IPS DF 19.7 (cell line): ENCODE measurements around the gene C16orf95.
A peak's percentile ranks its signal among the peaks of the same experiment; 100 is the strongest.
"Not testable (repeated sequence)": the region's sequence is repeated elsewhere in the genome, so short reads cannot be mapped to it uniquely, and the experiment has no call there.

Source experiments
- DNase-seq: peaks from one replicate; pipeline ENCODE4 v3.0.0-alpha.2; 2013; ENCODE audit warnings: low read depth, low spot score

Gene C16orf95, protein sequence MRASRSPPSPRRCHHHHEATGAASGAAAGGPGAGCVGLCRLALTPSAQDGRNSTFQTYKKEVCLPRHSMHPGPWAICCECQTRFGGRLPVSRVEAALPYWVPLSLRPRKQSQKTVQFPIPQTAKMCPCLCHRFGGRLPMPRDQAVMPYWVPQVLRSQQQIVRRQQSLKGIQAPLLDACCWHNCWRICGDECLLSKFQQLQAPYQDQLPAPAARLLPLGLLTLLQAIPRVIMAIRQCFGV

DNA sequence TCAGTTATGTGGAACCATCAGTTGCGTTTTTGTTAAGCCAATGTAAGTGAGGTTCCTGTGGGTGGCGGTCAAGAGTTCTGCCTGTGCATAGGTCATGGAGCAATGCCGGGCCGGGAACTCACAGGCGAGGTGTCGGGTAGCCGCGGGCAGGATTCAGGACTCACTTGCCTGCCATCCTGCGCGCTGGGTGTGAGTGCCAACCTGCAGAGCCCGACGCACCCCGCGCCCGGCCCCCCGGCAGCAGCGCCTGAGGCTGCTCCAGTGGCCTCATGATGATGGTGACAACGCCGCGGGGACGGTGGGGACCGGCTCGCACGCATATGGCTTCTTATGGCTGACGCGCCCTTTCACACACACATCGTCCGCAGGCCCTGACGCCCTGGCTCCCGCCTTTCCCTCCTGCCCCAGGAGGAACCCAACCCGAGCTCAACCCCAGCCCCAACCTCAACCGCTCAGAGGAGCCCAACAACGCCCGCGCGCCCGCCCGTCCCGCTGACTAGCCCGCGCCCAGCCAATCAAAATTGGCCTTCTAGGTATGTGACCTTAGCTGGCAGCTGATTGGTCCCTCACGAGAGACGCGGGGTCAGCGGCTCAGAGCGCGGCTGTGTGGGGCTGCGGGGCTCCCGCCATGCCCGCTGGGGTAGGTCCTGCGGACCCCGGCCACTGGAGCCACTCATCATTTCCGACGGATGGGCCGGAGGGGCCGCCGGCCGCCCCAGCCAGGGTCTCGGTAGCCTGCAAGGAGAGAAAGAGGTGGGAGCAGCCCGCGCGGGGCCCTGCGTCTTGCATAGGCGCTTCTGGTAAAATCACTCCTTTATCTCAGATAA is at the start of gene C16orf95:
Gene C16orf95 (minus strand): TSS at position 470 of the 827 bp plus-strand sequence. CDS start 150 bp downstream, at position 320.
- peak; percentile 65 for DNase-seq

DNA sequence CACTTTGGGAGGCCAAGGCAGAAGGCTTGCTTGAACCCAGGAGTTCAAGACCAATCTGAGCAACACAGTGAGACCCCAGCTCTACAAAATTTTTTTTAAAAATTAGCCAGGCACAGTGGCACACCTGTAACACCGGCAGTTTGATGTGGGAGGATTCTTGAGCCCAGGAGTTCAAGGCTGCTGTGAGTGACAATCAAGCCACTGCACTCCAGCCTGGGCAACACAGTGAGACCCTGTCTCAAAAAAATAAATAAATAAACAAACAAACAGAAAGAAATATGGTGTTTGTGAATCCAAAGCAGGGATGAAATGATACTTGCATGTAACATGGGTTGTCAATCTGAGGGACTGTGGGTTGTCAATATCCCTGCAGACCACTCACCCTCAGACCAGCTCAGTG is 49.7 kb upstream of the C16orf95 start:
- DNase-seq: no peak

DNA sequence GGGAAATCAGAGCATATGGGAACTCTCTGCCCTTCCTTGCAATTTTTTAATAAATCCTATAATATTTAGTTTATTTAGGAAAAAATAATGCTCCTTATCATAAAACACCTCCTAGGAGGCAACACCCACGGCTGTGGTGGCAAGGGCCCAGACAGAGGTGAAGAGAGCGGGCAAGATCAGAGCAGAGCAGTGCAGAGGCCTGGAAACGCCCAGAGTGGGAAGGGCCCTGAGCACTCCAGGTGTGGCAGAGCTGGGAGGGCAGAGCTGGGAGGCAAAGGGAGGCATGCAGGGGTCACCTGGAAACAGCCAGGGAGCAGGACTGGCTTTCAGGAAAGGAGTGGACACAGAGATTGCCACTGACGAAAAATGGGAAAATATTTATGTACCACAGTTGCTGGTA is 49.1 kb upstream of the C16orf95 start:
- DNase-seq: no peak

DNA sequence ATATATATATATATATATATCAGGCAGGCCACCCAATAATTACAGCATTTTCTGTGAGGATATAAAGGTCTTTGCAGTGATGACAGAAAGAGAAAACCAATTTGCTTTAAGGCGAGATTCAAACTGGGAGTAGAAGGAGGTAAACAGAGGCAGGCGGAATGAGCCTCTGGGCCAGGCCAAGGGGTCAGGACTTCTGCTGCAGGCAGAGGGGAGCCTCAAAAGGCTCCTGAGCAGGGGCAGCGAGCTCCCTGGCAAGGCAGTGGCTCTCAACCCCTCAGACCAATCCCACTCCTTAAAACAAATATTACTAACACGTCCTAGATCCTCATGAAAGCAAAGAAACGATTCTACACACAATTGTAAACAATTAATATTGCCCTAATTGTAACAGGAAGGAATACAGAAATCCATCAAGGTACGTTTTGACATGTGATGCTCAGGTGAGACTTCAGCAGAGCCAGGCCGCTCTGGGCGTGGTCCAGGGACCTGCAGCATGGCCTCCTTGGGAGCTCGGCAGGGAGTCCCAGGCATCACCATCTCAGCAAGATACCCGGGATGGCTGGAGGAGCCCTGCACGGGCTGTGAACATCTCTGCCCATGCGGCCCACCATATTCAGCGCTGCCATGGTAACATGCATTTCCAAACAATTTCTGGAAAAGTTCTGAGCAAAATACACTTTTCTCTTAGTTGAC is 48.0 kb upstream of the C16orf95 start:
- DNase-seq: no peak

DNA sequence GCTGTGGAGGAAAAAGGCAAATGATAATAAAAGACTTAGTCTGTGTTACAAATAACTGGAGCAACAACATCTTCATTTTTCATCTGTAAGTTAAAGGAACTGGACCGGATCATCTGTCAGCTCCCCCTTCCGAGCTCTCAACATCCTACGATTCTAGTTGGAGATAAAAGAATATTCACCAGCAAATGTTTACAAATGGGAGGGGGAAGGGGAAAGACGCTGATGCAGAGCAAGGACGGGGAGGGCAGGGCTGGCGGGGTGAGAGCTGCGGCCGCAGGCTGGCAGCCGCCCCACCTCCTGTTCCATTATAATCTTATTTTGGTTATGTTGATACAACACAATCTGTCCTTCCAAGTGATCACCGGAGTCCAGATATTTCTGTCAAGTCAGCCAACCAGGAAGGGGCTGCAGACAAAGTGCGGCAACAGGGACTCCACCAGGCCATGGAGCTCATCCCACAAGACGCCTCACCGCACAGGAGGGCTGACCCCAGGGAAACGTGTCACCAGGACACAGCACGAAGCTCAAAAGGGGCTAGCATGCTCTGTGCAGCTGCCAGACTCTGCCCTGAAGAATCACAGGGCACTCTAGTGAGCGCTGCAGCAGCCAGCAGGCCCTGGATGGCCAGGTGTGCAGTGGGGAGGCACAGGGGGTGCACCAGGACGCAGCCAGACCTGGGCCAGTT is 46.7 kb upstream of the C16orf95 start:
- no peak for DNase-seq

DNA sequence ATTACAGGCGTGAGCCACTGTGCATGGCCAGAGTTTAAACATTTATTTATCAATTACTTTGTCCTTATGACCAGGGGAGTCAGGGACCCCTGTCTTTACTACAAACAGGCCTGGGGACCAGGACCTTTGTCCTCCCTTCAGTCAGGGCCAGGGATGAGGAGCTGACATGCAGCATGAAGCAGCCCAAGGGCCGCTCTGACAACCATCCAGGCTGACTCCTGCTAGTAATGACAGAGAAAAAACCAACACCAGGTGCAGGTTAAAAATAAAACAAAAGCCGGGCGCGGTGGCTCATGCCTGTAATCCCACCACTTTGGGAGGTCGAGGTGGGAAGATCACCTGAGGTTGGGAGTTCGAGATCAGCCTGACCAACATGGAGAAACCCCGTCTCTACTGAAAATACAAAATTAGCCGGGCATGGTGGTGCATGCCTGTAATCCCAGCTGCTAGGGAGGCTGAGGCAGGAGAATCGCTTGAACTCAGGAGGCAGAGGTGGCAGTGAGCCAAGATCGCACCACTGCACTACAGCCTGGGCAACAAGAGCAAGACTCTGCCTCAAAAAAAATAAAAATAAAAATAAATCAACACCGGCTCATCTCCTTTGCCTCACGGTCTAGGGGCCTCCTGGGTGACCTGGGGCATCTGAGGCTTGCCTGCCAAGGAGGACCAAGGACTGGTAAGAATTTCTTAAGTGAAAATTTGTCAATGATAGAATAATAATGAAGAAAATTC is 45.8 kb upstream of the C16orf95 start:
- DNase-seq: not testable (repeated sequence)

DNA sequence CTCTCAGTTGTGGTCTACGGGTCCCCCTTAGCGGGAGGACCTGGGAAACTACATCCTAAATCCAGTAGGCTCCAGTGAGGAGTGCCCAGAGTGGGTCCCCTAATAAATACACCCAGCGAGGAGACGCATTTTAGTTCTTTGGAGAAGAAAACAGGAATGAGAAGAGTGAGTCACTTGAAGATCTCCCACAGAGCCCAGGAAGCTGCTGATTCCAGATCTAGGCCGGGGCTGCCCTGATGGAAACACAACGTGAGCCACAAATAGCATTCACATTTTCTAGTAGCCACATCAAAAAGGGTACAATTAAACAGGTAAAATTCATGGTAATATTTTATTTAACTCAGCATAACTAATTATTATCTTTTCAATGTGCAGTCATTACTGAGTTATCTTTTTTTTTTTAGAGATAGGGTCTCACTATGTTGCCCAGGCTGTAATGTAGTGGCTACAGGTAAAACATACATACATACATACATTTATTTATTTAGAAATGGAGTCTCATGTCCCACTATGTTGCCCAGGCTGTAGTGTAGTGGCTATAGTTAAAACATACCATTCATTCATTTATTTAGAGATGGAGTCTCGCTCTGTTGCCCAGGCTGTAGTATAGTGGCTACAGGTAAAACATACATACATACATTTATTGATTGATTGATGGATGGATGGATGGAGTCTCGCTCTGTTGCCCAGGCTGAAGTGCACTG is 44.9 kb upstream of the C16orf95 start:
- DNase-seq: no peak

DNA sequence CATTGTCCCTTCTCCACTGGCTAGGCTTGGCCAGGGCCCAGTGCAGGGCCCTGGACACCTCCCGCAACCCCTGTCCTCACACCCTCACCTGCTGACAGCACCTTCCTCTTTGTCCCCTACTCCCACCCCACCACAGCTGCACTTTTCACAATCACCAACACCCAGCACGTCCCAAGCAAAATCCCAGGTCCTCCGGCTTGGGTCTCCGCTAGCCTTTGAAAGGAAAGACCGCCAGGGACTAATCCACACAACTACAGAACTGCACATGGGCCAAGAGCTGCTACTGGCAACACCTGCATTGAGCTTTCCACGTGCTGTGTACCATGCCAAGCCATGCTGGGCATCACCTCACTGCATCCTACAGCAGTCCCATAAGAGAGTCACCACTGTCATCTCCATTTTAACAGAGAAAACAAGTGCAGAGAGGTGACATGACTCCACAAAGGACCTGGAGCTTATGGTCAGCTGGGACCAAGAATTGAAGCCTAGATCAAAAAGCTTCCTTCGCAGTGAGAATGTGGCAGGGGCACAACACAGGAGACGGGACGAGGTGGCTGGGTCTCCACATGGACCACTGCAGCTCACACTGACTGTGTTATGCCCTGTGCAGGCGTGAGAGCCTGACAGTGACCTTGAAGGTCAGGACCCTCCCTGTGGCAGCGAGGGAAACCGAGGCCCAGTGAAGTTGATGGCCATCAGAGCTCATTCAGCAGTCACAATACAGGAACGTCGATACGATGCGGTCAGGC is 43.8 kb upstream of the C16orf95 start:
- DNase-seq: no peak

DNA sequence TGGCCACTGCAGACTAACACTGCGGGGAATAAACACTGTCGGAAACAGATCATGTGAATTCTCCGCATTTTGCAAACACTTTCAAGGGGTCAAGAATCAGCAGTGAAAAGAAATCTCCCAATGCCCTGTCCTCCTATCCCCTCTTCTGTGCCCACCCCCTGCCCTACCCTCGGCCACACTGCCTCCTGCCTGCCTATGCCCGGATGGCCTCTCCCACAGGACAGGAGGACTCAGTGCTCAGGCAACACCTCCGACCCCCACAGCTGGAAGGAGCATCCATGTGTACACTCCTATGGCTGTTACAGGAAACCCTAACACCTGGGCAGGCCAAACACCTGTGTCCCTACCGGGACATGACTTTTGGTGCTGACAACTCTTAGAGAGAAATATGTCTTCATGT is 41.9 kb upstream of the C16orf95 start:
- no peak for DNase-seq

DNA sequence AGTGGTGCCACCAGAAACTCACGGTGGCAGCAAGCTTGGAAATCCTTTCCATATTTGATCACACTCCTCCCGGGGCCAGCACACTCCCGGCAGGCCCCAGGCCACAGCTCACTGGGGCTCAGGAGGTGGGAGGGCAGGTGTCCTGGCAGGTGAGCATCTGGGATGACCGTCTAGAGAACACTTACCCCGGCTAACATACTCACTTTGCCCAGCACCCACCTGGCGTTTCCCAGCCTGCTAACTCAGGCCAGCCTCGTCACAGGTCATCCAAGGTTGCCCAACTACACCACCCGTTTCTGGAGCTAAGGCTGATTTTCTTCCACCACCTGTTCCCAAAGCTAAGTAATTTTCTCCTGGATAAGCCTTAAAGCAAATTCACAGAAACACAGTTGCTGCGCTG is 41.5 kb upstream of the C16orf95 start:
- no peak for DNase-seq

DNA sequence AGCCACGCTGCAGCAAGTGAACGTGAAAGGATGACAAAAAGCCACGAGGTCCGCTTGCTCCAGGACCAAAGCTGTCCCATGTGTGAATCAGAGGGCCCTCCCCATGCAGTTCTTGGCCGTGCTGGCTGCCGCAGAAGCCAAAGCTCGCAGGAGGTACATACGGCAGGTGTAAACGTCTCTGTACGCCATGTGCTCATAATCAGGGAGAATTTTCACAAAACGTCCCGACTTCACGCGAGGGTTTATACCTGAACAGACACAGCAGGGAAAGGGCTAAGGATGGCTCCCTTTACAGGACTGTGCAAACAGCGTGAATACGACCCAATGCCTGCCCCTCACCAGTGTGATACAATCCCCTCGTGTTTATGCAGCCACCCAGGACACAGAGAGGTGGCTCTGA is 41.1 kb upstream of the C16orf95 start:
- no peak for DNase-seq

DNA sequence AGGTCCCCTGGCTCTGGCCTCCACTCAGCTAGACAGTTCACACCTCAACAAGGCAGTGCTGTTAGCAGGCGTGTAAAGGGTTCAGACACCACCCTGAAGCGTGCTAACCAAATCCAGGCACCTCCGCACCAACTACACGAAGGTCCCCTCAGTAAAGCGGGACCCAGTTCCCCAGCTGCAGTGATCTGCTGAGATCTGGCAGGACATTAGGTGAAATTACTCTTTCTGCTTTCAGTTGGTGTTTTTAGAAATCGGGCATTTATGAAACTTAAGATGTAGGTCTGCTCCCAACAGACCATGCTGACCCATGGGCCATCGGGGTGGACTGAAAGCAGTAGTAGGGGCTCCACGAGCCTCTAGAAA is 39.3 kb upstream of the C16orf95 start:
- no peak for DNase-seq

DNA sequence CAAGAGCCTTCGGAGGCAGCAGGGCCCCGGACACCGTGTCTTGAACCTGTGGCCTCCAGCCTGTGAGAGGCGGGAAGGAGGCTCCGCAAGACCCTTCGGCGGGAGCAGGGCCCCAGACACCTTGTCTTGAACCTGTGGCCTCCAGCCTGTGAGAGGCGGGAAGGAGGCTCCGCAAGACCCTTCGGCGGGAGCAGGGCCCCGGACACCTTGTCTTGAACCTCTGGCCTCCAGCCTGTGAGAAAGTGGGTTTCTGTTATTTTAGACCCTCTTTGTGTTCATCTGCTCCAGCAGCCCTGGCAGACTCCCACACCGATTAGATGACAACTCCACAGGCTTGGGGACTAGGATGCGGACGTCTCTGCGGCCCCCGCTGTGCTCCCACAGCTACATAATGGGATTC is 36.4 kb upstream of the C16orf95 start:
- no peak for DNase-seq

DNA sequence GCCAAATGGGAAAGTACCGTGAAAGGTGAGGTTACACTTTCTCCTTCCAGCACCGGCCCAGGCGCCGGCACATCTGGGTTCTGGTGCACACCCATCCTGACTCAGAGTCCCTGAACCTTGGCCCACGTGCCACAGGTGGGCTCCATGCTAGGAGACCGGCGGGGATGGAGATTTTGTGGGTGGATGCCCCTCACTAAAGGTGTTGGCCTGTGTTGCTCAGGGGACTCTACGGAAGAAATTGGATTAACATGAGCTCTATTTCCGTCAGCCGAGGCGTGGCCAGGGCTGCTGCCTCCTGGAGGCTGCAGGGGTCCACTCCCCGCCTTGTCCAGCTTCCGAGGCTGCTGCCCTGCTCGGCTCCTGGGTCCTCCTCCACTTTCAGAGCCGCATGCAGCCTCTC is 35.6 kb upstream of the C16orf95 start:
- DNase-seq: no peak

DNA sequence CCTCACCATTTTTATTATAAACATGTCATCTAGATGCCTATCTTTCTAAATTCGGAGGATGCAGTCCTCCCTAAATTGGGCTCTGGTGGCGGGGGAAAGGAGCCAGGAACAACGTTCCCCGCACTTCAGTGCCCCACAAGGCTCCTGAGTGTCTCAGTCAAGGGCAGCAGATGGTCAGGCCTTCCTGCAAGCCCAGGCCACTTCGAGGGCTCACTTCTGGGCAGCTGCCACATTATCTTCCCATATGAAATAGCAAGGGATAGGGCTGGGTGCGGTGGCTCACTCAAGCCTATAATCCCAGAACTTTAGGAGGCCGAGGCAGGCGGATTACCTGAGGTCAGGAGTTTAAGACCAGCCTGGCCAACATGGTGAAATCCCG is 34.1 kb upstream of the C16orf95 start:
- DNase-seq: no peak

DNA sequence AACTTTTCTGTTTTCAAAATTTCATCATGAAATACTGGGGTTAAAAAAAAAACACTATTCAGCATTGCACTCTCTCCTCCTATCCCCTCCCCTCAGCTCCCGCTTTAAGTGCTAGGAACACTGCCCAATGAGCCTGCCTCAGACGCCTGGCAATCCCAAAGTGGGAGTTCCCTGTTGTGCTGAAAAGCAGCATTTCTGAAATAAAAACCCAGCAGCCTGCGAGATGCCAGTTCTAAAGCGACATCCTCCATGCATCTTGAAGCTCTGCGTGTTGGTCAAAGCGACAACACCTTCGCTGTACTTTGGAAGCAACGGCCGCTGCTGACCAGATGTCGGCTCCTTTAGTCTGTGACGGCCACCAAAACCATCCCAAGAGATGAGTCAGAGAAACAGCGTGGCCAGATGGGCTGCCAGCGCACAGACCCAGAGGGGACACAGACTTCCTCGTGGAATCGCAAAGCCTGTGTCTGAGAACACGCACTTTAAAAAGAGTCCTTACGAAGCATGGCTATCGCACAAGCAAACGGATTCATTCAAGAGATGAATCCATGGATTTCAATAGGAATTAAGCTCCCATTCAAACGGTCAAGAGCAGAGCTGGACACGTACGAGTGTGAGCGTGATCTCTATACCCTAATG is 33.6 kb upstream of the C16orf95 start:
- DNase-seq: no peak

DNA sequence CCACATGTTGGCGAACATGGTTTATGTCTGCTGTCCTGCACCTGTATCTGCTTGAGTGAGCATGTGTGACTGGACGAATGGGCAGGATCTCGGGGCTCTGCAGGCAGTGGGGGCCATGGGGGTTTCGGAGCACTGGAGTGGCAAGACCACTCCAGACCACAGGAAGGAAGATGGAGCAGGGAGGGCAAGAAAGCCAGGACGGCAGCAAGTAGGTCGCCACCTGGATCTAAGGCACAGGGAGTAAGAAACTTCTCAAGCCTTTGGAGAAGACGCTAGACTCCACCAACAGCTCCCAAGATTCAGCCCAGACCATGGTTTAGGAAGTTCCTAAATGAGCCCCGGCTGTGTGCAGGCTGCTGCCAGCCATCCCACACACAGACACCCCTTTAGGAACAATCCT is 32.8 kb upstream of the C16orf95 start:
- DNase-seq: no peak

DNA sequence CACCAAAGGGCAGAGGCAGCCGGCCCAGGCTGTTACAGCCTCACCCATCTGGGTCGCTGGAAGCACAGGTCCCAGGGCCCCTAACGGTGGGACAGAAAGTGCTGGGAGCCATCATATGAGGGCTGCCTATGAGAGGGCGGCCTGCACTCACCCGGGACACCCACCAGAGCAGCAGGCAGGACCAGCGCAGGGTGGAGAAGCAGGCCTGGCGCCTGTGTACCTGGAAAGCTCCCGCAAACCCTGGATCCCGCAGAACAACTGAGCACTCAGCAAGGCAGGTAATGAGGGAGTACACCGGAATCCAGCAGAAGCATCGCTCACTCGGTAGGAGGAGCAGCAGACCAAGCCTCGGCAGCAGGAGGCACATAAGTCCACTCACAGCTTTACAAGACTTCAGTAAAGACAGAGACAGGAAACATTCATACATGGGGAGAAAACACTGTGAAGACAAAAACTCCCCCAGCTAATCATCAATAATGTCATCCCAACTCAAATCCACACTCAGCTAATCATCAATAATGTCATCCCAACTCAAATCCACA is 31.5 kb upstream of the C16orf95 start:
- no peak for DNase-seq

DNA sequence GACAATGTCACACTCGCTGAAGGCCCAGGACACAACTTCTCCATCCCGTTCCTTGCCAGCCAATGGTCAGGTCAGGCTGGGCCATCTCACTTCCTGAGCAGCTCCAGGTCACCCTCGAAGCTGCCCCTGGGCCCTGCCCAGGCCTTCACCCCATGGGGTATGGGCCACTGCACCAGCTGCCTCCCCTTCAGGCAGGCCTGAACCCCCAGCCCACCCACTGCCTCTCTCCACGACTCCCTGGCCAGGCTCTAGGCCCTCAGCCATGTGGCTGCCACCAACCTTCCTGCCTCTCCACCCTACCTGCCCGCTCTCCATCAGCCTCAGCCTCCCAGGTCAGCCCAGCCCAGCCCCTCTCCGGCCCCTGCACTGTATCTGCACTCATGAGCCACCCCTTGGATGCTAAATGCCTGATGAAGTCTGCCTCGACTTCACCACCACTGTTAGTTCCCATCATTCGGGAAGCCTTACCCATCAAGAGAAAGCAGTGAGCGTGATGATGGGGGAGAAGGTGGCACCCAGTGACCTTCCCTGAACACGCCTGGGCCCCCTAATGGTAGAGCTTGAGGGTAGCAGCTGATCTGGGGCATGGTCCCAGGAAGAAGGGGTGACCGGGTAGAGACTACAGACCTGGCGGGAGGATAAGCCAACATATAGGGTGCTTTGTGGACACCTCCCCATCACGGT is 30.9 kb upstream of the C16orf95 start:
- DNase-seq: no peak
